NCI-H345 treated with DMSO at 0.1 percent for 48 hours (cell line): Measurements from ENCODE around the gene TACC2.
A peak's percentile ranks its signal among the peaks of the same experiment; 100 is the strongest.

Experiments used
- DNase-seq: peaks from one replicate; lab custom pipeline; 2025; ENCODE audit not compliant: unreplicated experiment; lab: John Stamatoyannopoulos, UW

TACC2 gene

DNA sequence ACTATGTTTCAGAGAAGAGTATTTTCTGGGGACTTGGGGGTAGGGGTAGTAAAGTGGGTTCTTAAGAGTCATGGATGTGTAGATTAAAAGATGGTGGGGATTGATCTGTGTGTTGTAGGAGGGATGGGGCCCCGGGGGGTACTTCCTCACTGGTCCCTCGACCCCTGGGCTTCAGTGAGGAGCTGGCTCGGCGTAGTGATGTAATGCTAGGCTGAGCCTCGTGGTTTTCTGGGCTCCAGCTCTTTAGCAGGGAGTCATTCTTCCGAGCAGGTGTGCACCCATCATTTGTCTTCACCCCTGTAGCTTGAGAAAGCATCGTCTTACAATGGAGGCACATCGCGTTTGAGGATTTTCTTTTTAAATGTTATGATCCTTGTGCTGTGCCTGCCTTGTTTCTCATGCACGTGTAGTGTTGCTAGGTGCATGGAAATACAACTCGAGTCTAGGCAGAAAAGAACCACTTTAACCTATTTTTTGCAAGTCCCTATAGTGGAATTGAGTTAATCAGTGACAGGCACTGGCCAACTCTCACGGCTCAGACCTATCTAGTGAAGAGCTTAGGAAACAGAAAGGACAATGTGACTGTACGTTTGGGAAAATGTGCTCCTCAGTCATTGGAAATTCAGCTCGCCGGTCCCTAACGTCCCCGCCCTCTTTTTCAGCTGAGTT is 176.0 kb downstream of the TACC2 start:
- DNase-seq = no peak

DNA sequence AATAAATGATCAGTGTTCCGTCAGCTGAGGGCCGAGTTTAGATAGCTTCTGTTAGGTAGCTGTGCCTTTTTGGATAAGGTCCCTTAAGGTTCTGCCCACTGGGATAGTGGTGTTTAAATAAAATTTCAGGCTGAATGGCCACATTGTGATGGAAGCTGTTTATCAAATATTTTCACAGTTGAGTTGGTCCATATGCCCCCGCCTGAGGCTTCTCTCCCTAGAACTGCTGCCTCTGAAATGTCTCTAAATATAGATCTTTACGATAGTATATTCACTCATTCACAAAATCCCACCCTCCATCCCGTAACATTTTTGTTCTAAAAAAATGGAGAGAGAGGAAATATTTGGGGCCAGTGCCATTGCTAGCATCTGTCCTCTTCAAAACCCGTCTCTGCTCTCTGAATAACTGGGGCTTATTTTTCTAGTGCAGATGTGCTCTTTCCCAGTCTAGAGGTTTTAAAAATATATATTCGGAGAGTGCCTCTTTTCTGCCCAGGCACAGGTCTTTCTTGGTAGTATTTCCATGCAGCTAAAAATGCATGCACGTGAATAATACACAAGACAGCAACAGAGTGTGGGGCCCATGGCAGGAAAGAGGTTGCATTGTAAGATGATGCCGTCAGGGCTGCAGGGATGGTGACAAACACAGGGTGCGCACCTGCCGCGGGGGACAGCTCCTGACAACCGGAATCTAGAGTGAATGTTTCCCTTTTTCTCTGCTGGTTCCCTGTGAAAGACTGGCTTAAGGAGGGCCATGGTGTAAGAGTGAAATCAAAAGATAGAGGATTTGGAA is 176.7 kb downstream of the TACC2 start:
- DNase-seq = no peak

GRCh38 chr10:122168101-122168500 is 179.1 kb downstream of the TACC2 start:
- no peak for DNase-seq

DNA sequence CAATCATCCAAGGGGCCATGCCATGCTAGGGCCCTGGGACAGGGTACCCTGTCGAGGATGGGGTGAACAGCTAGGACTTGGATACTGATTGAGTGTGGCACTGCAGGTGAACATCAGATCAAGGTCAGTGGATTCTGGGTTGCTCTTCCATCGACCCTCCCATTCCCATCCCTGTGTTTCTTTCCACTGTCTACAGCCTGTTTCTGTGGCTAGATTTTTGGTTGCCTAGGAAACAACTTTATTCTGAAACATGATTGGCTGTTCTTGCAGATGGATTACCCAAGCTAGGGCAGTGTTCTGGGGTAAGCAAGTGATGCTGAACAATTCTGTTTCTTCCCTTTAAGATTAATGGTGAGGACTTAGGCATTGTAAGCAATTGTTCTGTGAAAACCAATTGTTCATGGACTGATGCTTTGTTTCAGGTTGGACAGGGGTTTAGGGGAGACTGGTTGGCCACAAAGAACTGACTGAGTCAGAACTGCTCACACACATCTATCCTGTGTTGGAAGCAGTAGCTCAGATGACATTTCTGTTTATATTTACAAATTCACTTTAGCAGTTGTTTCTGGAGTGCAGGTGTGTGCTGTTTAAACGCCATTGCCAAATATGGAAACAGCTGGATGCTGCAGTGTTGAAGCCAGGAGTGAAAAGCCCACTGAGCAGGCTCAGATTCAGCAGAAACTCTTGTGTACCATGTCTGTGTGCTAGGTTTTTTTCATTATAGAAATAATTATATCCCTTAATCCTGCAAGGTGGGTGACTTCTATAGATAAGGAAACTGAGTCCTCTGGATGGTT is 179.8 kb downstream of the TACC2 start:
- no peak for DNase-seq

- no peak for DNase-seq
Observed at GRCh38 chr10:122170802-122171201, 181.8 kb downstream of the TACC2 start.

GRCh38 chr10:122171302-122172075 is 182.5 kb downstream of the TACC2 start:
- DNase-seq = no peak

DNA sequence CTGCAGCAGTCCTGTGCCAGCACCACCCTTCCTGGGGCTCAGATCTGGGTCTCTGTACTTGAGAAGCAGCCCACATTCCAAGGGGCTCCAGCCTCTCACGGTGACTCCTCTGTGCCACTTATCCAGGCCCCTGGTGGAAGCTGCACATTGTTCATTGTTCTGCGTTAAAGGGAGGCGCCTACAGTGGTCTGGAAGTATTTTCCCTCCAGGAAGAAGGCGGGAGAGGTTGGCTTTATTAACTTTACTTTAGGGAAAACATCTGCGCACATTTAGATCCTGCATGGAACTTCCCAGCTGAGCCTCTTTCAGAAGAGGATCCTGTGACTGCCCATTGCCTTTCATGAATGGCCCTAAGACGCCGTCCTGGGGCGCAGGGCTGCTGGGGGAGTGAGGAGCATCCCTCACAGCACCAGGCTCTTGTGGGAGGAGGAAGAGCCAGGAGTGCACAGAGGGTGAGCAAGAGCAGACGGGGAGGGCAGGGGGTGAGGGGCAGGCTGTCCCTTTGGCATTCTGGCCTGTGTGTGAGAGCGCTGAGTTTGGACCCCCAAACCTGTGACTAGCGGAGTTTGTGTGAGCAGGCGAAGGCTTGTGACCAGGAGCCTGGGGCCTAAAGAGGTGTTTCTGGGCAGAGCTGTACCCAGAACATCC is 183.5 kb downstream of the TACC2 start:
- DNase-seq = no peak

GRCh38 chr10:122173337-122173736 is 184.4 kb downstream of the TACC2 start:
- DNase-seq = no peak

- DNase-seq = no peak
Observed at GRCh38 chr10:122173766-122174435, 184.9 kb downstream of the TACC2 start.

DNA sequence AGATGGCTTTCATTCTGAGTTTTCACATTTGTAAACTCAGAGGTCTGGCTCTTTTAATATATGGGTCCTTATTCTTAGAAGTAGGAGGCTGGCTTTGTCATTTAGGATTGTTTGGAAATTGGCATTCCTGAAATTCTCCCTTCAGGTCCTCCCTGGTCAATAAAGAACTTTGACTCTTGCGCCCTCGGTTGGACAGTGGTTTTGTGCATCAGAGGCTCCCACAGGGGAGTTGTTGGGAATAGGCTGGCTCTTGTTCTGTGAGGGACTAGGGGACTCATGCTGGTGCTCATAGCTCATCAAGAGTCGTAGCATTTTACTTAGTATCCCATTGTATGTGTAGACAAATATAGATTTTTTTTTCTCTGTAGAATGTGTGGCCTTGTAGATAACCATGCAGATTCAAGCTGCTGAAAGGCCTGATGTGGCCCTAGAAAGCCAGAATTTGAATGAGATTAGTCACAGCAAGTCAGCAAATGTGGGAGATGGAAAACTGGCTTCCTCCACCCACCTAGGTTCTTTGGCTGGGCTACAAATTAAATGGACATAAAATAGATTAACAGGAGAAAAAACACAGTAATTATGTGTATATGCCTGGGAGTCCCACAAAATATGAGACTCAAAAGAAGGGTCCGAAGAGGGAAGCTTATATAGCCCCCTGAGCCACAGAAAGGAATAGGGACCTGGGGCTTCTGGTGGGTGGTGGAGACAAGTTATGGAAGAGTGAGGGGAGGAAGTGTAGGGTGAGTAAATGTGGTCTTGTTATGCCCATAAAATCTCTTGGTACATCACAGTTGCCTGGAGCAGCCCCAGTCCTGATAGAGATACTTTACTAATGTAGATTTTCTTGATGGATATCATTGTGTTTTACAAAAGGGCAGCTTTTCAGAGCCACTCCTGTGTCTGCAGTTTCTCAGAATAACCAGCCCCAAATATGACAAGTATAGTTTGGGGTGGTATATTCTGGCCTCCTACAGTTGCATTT is 187.6 kb downstream of the TACC2 start:
- DNase-seq = no peak

GRCh38 chr10:122178655-122179054 is 189.7 kb downstream of the TACC2 start:
- DNase-seq = no peak

DNA sequence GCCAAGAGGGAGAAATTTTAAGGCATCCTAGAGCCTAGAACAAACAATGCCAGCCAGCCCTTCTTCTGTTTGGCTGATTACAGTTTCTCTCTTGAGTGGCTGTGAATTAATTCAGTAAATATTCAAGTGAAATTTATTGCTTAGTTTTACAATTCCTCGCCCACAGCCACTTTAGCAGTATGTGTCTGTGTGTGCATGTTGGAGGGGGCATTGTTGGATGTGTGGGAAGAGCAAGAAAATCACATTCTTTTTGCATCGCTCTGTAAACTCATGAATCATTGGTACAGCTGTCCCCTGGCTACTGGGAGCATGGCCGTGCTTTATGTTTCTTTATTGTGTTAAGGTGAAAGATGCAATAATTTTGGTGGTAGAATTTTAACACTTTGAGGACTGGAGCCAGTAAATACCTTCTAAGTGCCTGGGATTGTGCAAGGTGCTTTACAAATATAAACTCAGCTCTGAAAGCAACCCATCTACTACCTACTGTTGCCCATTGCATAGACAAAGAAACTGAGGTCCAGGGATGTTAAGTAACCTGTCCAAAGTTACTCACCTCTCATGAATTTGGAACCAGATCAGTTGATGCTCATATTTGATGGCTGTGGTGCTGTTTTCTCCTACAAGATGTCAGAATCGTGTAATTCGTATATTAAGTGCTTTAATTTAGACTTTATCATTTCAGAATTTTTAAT is 192.2 kb downstream of the TACC2 start:
- DNase-seq = no peak

DNA sequence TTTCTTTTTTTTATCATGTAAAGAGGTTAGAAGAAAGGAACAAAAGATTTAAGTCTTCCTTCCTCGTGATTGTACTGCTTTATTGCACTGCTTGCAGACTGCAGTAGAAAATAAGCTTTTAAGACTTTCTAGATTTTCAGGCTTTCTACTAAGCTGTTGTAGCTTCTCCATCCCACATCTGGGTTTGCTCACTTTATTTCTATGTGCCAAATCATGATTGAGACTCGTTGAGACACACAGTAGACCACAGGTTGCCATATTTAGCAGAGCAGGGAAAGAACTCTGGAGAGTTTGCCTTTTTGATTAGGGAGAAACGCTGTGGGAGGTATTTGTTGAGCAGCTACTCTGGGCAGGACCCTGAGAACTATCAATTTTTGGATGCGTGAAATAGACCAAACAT is 192.9 kb downstream of the TACC2 start:
- DNase-seq = no peak

DNA sequence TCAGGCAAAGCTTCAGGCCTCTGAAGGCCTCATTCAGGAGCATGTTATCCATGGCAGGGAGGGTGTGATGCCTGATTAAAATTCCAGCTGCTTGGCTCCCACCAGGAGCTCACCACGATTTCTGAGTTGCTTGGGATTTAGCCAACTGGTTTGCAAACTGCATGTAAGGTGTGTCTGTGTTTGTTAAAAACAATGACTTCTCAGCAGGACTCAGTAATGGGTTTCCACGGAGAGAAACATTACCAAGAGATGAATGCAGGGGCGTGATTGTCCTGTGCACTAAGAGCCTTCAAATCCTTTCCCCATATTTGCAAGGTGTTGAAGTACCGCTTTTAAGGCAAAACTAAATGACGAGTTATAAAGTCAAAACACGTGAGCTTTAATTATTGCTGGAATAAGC is 193.3 kb downstream of the TACC2 start:
- peak; percentile 83 for DNase-seq

DNA sequence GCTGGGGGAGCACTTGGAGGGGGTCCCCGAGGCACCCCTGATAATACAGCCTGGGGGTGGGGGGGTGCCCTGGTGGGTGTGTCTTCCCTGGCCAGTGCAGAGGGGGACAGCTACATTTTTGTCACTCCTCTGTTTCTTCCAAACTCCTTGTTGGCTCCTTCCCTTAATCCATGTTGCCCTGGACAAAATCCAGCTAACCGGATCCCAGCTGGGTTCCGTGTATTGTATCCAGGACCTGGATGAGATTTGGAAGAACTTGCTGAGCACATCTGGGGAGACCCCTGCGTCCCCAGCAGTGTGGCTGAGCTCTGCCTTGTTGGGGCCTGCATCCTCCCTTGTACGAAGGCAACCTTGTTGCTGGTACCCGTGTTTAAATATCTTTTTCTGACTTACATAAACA is 195.3 kb downstream of the TACC2 start:
- DNase-seq = no peak

GRCh38 chr10:122185643-122186042 is 196.7 kb downstream of the TACC2 start:
- no peak for DNase-seq

GRCh38 chr10:122186816-122187810 is 198.2 kb downstream of the TACC2 start:
- no peak for DNase-seq
